T-helper 1 cell treated with Interleukin-12 subunit alpha and Interleukin-12 subunit beta and Interleukin-4 antibody, amounts not matched to agents 30 μg/mL and 1 μg/mL, for 36 hours (primary cell): ENCODE results near the gene MET.
"Not testable (repeated sequence)": the region's sequence is repeated elsewhere in the genome, so short reads cannot be mapped to it uniquely, and the experiment has no call there.

ENCODE experiments used
- H3K27ac Mint-ChIP-seq: one replicate; pipeline ENCODE4 v1.8.0; 2021; ENCODE audit warnings: mild to moderate bottlenecking, mixed read lengths
- H3K27me3 Mint-ChIP-seq: one replicate; pipeline ENCODE4 v1.8.0; 2021; ENCODE audit warnings: low read depth, mixed read lengths
- H3K36me3 Mint-ChIP-seq: one replicate; pipeline ENCODE4 v1.8.0; 2021; ENCODE audit warnings: low read depth, mixed read lengths
- H3K4me1 Mint-ChIP-seq: one replicate; pipeline ENCODE4 v1.8.0; 2021; ENCODE audit warnings: low read depth, mixed read lengths
- H3K4me3 Mint-ChIP-seq: one replicate; pipeline ENCODE4 v1.8.0; 2021; ENCODE audit warnings: mild to moderate bottlenecking, moderate library complexity, mixed read lengths
- H3K9me3 Mint-ChIP-seq: one replicate; pipeline ENCODE4 v1.8.0; 2021; ENCODE audit warnings: mixed read lengths

MET gene

GRCh38 chr7:116811768-116812167, 139.8 kb downstream of the MET start:
- H3K36me3 Mint-ChIP-seq: no peaks in the 10 kb centered on the region

GRCh38 chr7:116812860-116813259, 140.9 kb downstream of the MET start:
- Mint-ChIP-seq H3K4me3 (no peak overlapping the region), H3K36me3 (no peaks in the 10 kb centered on the region), H3K4me1 (no peaks in the 10 kb centered on the region), H3K27me3 (peaks cover 19% of the 10 kb centered on the region), H3K9me3 (no peaks in the 10 kb centered on the region), H3K27ac (no peak overlapping the region)

More at GRCh38 chr7:116811768-116812167, 139.8 kb downstream of the MET start:
- H3K27ac Mint-ChIP-seq: no peak overlapping the region
- H3K9me3 Mint-ChIP-seq: no peaks in the 10 kb centered on the region
- H3K4me1 Mint-ChIP-seq: no peaks in the 10 kb centered on the region
- H3K27me3 Mint-ChIP-seq: peaks cover 19% of the 10 kb centered on the region
- H3K4me3 Mint-ChIP-seq: no peak overlapping the region

- H3K27ac Mint-ChIP-seq, H3K36me3 Mint-ChIP-seq, H3K4me1 Mint-ChIP-seq, H3K4me3 Mint-ChIP-seq, H3K9me3 Mint-ChIP-seq: not testable (repeated sequence)
- peaks cover 15% of the 10 kb centered on the region for H3K27me3 Mint-ChIP-seq
Observed at GRCh38 chr7:116813371-116813770, 141.4 kb downstream of the MET start.

- H3K27ac Mint-ChIP-seq: no peak overlapping the region
- no peaks in the 10 kb centered on the region for H3K4me1 Mint-ChIP-seq
- peaks cover 23% of the 10 kb centered on the region for H3K27me3 Mint-ChIP-seq
- H3K36me3 Mint-ChIP-seq: no peaks in the 10 kb centered on the region
- no peak overlapping the region for H3K4me3 Mint-ChIP-seq
- H3K9me3 Mint-ChIP-seq: no peaks in the 10 kb centered on the region
Observed at GRCh38 chr7:116815041-116815440, 143.0 kb downstream of the MET start.

GRCh38 chr7:116820149-116820548, 148.2 kb downstream of the MET start:
- H3K9me3 Mint-ChIP-seq: no peaks in the 10 kb centered on the region
- no peaks in the 10 kb centered on the region for H3K4me1 Mint-ChIP-seq
- H3K27ac Mint-ChIP-seq: no peak overlapping the region

GRCh38 chr7:116821647-116822046, 149.7 kb downstream of the MET start:
- not testable (repeated sequence) for H3K4me3 Mint-ChIP-seq, H3K27ac Mint-ChIP-seq
- H3K27me3 Mint-ChIP-seq: peaks cover 40% of the 10 kb centered on the region

More at GRCh38 chr7:116820149-116820548, 148.2 kb downstream of the MET start:
- H3K4me3 Mint-ChIP-seq: no peak overlapping the region
- H3K27me3 Mint-ChIP-seq: peaks cover 36% of the 10 kb centered on the region
- H3K36me3 Mint-ChIP-seq: no peaks in the 10 kb centered on the region

GRCh38 chr7:116824449-116824848, 152.5 kb downstream of the MET start:
- Mint-ChIP-seq H3K4me3 (no peak overlapping the region), H3K36me3 (no peaks in the 10 kb centered on the region), H3K9me3 (no peaks in the 10 kb centered on the region), H3K27ac (no peak overlapping the region), H3K27me3 (peaks cover 27% of the 10 kb centered on the region), H3K4me1 (no peaks in the 10 kb centered on the region)

More at GRCh38 chr7:116821647-116822046, 149.7 kb downstream of the MET start:
- H3K36me3 Mint-ChIP-seq, H3K4me1 Mint-ChIP-seq, H3K9me3 Mint-ChIP-seq: not testable (repeated sequence)

GRCh38 chr7:116828281-116828680, 156.3 kb downstream of the MET start:
- Mint-ChIP-seq H3K27me3 (peaks cover 23% of the 10 kb centered on the region), H3K36me3 (no peaks in the 10 kb centered on the region), H3K4me3 (no peak overlapping the region), H3K27ac (no peak overlapping the region), H3K4me1 (no peaks in the 10 kb centered on the region), H3K9me3 (no peaks in the 10 kb centered on the region)

- H3K4me1 Mint-ChIP-seq: no peaks in the 10 kb centered on the region
- H3K27me3 Mint-ChIP-seq: peaks cover 18% of the 10 kb centered on the region
- no peaks in the 10 kb centered on the region for H3K36me3 Mint-ChIP-seq
- H3K27ac Mint-ChIP-seq: no peak overlapping the region
- no peaks in the 10 kb centered on the region for H3K9me3 Mint-ChIP-seq
- no peak overlapping the region for H3K4me3 Mint-ChIP-seq
Observed at GRCh38 chr7:116829041-116829440, 157.0 kb downstream of the MET start.

GRCh38 chr7:116829493-116829892, 157.5 kb downstream of the MET start:
- Mint-ChIP-seq H3K27me3 (peaks cover 13% of the 10 kb centered on the region), H3K36me3 (no peaks in the 10 kb centered on the region), H3K27ac (no peak overlapping the region), H3K4me3 (no peak overlapping the region), H3K4me1 (no peaks in the 10 kb centered on the region), H3K9me3 (no peaks in the 10 kb centered on the region)

GRCh38 chr7:116832692-116833091, 160.7 kb downstream of the MET start:
- no peaks in the 10 kb centered on the region for H3K9me3 Mint-ChIP-seq
- no peaks in the 10 kb centered on the region for H3K4me1 Mint-ChIP-seq
- no peak overlapping the region for H3K27ac Mint-ChIP-seq
- H3K27me3 Mint-ChIP-seq: peaks cover 4% of the 10 kb centered on the region
- no peak overlapping the region for H3K4me3 Mint-ChIP-seq
- no peaks in the 10 kb centered on the region for H3K36me3 Mint-ChIP-seq

- H3K27me3 Mint-ChIP-seq: peaks cover 9% of the 10 kb centered on the region
- H3K9me3 Mint-ChIP-seq: no peaks in the 10 kb centered on the region
- H3K27ac Mint-ChIP-seq: no peak overlapping the region
- H3K4me1 Mint-ChIP-seq: no peaks in the 10 kb centered on the region
- no peak overlapping the region for H3K4me3 Mint-ChIP-seq
- no peaks in the 10 kb centered on the region for H3K36me3 Mint-ChIP-seq
Observed at GRCh38 chr7:116834815-116835504, 163.0 kb downstream of the MET start.

GRCh38 chr7:116836048-116836447, 164.1 kb downstream of the MET start:
- H3K4me1 Mint-ChIP-seq: no peaks in the 10 kb centered on the region
- H3K36me3 Mint-ChIP-seq: no peaks in the 10 kb centered on the region

GRCh38 chr7:116836911-116837310, 164.9 kb downstream of the MET start:
- no peaks in the 10 kb centered on the region for H3K9me3 Mint-ChIP-seq
- H3K36me3 Mint-ChIP-seq: no peaks in the 10 kb centered on the region
- no peaks in the 10 kb centered on the region for H3K4me1 Mint-ChIP-seq
- peaks cover 16% of the 10 kb centered on the region for H3K27me3 Mint-ChIP-seq
- no peak overlapping the region for H3K4me3 Mint-ChIP-seq
- H3K27ac Mint-ChIP-seq: no peak overlapping the region

More at GRCh38 chr7:116836048-116836447, 164.1 kb downstream of the MET start:
- peaks cover 10% of the 10 kb centered on the region for H3K27me3 Mint-ChIP-seq
- H3K4me3 Mint-ChIP-seq: no peak overlapping the region
- H3K27ac Mint-ChIP-seq: no peak overlapping the region
- no peaks in the 10 kb centered on the region for H3K9me3 Mint-ChIP-seq

GRCh38 chr7:116837586-116837985, 165.6 kb downstream of the MET start:
- H3K4me3 Mint-ChIP-seq: no peak overlapping the region
- no peaks in the 10 kb centered on the region for H3K36me3 Mint-ChIP-seq
- peaks cover 22% of the 10 kb centered on the region for H3K27me3 Mint-ChIP-seq
- no peaks in the 10 kb centered on the region for H3K4me1 Mint-ChIP-seq
- no peaks in the 10 kb centered on the region for H3K9me3 Mint-ChIP-seq
- H3K27ac Mint-ChIP-seq: no peak overlapping the region
